IgD-negative memory B cell (primary cell): ENCODE data around the gene DCDC2. TPM values are rescaled to one million over a fixed set of nuclear protein-coding genes. Genes with fewer than 3 reads are reported as not detected.

Experiments used
- H3K27ac Mint-ChIP-seq, 3 donors: one replicate each; pipeline ENCODE4 v1.8.0; 2020 to 2022; ENCODE audit warnings: mild to moderate bottlenecking in 3 of 3, mixed read lengths in 3 of 3, moderate library complexity in 1 of 3
- H3K27me3 Mint-ChIP-seq: one replicate; pipeline ENCODE4 v1.8.0; 2021; ENCODE audit warnings: mixed read lengths
- H3K36me3 Mint-ChIP-seq: one replicate; pipeline ENCODE4 v1.8.0; 2020; ENCODE audit warnings: mild to moderate bottlenecking, mixed read lengths
- H3K4me1 Mint-ChIP-seq, 3 donors: one replicate each; pipeline ENCODE4 v1.8.0; 2020 to 2022; ENCODE audit warnings: mixed read lengths in 3 of 3, mild to moderate bottlenecking in 1 of 3
- H3K4me3 Mint-ChIP-seq, 4 donors: one replicate each; pipeline ENCODE4 v1.8.0; 2020 to 2022; ENCODE audit warnings: mild to moderate bottlenecking in 4 of 4, mixed read lengths in 4 of 4, moderate library complexity in 3 of 4
- H3K9me3 Mint-ChIP-seq, 3 donors: one replicate each; pipeline ENCODE4 v1.8.0; 2020 to 2021; ENCODE audit warnings: mixed read lengths in 3 of 3, mild to moderate bottlenecking in 1 of 3
- polyA plus RNA-seq: library from polyadenylated mRNA; unstranded; fragments of 300-500 nt; fragmentation: Illumina TruSeq; gene quantifications from one replicate; pipeline ENCODE4 v1.2.3, GENCODE V29; 2021

DCDC2 gene
- polyA plus RNA-seq, 1 donor from 2014 or later: not detected

DNA sequence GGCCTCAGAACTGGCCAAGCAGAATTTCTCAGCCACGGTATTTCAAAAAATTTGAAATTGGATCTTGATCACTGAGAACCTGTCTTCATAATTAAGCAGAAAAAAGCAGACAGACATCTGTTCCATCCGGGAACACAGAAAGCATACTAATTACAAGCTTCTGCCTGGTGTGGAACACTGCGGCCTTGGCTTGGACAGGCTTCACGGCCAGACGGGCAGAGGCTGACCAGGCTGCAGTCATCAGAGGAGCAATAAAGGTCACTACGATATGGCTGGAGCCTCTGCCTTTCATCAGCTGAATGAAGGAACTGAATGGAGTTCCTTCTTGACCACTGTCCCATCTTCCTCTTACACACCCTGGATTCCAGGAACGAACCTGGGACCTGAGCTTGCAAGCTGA is 235.7 kb downstream of the DCDC2 start:
- Mint-ChIP-seq H3K9me3 (peaks cover 0 to 14% (median 2%) of the 10 kb centered on the region in 3 donors), H3K4me3 (no peak overlapping the region), H3K36me3 (no peaks in the 10 kb centered on the region), H3K27ac (no peak overlapping the region), H3K4me1 (peaks cover 0 to 2% (median 0%) of the 10 kb centered on the region in 3 donors), H3K27me3 (peaks cover 14% of the 10 kb centered on the region)

Other genes with a start within 250 kb of the DCDC2 start
- gene NRSN1, start 231.8 kb downstream of the DCDC2 start, polyA plus RNA-seq: not detected
- 25.0 TPM for gene MRS2, start 44.9 kb upstream of the DCDC2 start, polyA plus RNA-seq
- 0.95 TPM for gene GPLD1, start 131.5 kb upstream of the DCDC2 start, polyA plus RNA-seq
- gene ALDH5A1, start 136.9 kb upstream of the DCDC2 start, polyA plus RNA-seq: 16.0 TPM